AG04449 (cell line): ENCODE data around the gene RAB35.

Experiments used
- CTCF ChIA-PET: fragments of 350-600 bp; formaldehyde crosslinking; extraction: SDS; loops from one replicate; lab custom pipeline; 2021; ENCODE audit warnings: antibody characterized with exemption; lab: Yijun Ruan, JAX
- POLR2A ChIA-PET: fragments of 400-600, 350-600 bp; formaldehyde crosslinking; extraction: SDS; loops from one replicate; lab custom pipeline; 2020; ENCODE audit warnings: antibody characterized with exemption, inconsistent platforms; lab: Yijun Ruan, JAX
- DNase-seq: peaks from one replicate; pipeline ENCODE4 v3.0.0-alpha.2; 2010; ENCODE audit warnings: low read depth, low spot score
- H3K4me3 ChIP-seq: 2 replicates; pipeline ENCODE4 v1.5.1; 2011; ENCODE audit warnings: low read depth, mild to moderate bottlenecking, control low read depth, low read length
- TF ChIP-seq, protein P1 (sequence below): IDR thresholded peaks from one replicate; pipeline ENCODE4 v1.5.1; 2011; ENCODE audit warnings: mild to moderate bottlenecking, moderate library complexity, low read length, control low read depth, inconsistent platforms; ENCODE audit not compliant: insufficient read depth; ENCODE audit errors: missing control alignments

RAB35 gene

DNA sequence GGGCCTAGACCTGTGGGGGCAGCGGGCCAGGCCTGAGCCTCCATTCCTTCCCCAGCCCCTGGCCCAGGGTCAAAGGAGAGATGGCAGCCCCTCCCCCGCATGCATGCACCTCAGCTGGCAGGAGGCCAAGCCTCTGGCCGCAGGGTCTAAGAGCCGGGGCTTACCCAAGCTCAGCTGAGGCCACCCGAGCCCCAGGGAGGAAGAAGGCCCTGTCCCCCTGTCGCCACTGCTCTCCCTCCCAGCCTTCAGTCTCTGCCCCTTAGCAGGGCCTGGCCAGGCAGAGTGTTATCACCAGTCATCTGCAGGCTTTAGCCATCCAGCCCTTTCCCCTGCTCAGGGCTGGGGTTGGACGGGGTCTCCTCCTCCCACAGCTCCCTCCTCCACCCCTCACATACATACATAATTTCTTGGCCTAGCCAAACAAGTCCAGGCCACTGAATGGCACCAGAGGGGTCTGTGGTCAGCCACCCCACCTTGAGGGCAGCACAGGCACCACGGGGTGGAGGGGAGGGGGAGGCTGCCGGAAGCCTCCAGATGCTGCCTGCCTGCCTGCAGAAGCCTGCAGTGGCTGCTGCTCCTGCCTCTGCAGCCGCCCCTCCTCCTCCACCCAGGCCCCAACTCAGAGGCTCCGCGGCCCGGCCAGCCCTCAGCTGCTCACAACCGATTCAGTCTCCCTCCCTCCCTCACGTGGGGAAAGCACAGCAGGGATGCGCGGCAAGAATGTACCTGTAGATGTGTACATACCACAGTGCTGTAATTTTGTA, 22.8 kb downstream of the RAB35 start:
- ChIA-PET POLR2A (no interaction called here), CTCF (no interaction called here)
- TF ChIP-seq, protein P1, sequence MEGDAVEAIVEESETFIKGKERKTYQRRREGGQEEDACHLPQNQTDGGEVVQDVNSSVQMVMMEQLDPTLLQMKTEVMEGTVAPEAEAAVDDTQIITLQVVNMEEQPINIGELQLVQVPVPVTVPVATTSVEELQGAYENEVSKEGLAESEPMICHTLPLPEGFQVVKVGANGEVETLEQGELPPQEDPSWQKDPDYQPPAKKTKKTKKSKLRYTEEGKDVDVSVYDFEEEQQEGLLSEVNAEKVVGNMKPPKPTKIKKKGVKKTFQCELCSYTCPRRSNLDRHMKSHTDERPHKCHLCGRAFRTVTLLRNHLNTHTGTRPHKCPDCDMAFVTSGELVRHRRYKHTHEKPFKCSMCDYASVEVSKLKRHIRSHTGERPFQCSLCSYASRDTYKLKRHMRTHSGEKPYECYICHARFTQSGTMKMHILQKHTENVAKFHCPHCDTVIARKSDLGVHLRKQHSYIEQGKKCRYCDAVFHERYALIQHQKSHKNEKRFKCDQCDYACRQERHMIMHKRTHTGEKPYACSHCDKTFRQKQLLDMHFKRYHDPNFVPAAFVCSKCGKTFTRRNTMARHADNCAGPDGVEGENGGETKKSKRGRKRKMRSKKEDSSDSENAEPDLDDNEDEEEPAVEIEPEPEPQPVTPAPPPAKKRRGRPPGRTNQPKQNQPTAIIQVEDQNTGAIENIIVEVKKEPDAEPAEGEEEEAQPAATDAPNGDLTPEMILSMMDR, result no peak
- no peak for DNase-seq
- no peak overlapping the region for H3K4me3 ChIP-seq

DNA sequence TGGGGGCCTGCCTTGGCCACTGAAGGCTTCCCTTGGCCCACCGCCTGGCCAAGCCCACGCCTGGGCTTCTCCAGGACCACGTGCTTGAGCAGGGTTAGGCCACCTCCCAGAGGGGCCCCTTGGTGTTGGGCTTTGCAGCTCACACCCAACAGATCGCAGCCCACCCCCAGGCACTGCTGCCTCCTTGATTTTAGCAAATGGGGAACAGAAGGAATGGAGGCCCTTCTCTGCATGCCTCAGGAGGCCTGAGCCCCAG, 23.3 kb downstream of the RAB35 start:
- H3K4me3 ChIP-seq, result no peak overlapping the region
- CTCF ChIA-PET, result no interaction called here
- TF ChIP-seq, protein P1, result no peak
- DNase-seq, result no peak
- POLR2A ChIA-PET, result no interaction called here

DNA sequence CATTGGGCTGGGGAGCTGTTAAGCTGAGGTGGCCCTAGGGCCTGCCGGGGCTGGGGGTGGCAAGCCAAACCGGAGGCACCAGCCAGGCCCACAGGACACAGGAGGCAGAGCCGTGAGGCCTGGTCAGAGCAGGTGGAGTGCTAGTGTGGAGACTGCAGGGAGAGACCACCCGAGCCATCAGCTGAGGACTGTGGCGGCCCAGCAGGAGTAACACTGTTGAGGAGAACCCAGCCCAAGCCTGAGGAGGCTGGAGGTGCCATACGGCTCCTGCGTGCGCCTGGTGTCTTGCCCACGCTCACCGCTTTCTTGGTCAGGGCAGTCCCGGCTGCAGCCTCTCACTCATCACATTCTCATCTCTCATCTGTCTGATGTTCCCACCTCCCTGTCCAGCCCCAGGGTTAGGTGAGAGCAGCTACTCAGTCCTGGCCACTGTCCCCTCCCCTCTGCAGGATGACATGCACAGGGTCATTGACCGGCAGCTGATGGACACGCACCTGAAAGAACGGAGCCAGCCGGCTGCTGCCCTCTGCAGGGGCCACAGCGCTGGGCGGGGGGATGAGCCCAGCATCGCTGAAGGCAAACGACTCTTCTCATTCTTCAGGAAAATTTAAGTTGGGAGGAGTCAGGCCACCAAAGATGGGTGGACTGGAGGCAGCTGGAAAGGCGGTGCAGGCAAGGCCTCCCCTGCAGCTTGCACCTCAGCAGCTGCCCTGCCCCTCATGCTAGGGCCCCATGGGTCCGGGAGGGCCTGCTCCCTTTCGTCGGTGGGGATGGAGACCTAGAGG, 23.8 kb downstream of the RAB35 start:
- ChIA-PET CTCF (no interaction called here), POLR2A (no interaction called here)
- no peak overlapping the region for H3K4me3 ChIP-seq
- TF ChIP-seq, protein P1, result no peak
- DNase-seq, result no peak

DNA sequence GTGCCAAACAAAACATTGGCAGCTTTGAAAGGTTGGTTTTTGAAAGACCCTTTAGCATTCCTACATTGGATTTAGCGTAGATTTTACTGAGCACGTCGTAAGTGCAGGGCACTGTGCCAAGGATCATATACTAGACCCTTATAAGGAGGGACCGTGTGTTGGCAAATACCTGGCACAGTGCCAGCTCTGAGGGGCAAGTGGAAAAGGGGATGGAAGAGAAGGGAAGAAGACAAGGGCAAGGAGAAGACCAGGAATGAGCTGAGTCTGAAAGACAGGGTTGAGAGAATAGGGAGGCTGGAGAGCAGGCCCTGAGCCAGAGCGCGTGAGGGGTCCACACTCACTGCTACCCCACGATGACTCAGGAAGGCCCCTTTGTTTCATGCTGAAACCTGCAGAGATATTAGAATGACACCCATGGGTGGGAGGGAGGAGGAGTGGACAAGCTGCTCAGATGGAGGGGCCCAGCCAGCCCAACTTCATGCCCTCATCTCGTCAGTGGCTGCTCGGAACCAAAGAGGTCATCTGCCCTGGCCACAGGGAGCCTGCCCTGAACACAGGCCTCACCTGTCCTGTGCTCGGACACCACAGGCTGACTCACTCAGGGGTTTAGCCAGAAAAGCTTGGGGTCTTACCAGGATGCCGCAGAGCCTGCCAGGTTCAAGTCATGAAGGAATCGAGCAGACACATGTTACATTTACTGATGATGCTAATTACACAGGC, 25.0 kb downstream of the RAB35 start:
- no peak overlapping the region for H3K4me3 ChIP-seq
- no peak for DNase-seq
- TF ChIP-seq, protein P1, result no peak
- POLR2A ChIA-PET, result no interaction called here
- CTCF ChIA-PET, result no interaction called here

DNA sequence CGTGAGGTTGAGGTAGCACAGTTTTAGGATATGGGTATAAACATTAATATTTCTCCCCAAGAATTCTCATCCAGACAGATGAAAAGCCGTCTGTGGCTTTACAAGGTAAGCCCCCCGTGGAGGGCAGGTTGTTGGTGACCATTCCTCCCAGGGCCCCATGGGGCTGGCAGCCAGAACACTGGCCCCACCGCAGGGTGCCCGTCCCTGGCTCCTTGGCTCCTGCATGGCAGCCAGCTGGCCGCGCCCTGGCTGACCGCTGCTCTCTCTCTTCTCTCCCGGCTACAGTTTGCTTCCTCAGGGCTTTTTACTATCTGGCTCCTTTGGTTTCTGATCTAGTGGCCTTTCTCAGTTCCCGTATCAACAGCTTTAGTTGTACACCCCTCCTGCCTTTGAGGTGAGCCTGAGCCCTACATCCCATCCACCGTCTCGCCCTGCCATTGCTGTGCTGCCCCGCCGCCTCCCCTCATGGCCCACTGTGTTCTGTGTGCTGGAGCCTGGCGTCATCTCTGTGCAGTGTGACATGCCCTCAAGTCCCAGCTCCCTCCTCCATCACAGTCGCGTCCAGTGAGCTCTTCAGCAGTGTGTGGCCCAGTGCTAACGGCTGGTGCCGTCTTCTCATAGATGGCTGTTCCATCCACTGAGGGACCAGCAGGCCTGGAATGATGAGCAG, 25.8 kb downstream of the RAB35 start:
- DNase-seq, result no peak
- ChIA-PET POLR2A (no interaction called here), CTCF (no interaction called here)
- TF ChIP-seq, protein P1, result no peak
- no peak overlapping the region for H3K4me3 ChIP-seq

DNA sequence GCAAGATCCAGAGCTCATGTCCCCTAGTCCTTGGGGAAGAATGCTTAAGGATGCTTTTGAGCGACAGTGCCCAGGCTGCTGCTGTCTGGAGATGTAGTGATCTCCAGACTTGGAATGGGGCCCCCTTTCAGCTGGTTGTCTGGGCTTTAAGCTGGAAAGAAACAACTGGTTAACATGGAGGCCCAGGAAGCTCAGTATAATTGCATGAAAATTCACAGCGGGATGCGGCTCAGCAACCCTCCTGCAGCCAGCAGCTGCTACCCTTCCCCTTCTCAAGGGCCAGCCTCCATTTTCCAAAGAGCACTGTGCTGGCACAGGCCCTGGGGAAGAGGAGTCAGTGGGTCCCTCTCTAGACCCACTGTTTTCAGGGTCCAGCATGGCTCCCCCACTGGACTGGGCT, 26.3 kb downstream of the RAB35 start:
- ChIA-PET POLR2A (no interaction called here), CTCF (no interaction called here)
- TF ChIP-seq, protein P1, result no peak
- no peak overlapping the region for H3K4me3 ChIP-seq
- no peak for DNase-seq
